ENCODE measurements around the gene SLC2A5. TPM values are rescaled to one million over a fixed set of nuclear protein-coding genes. Genes with fewer than 3 reads are reported as not detected.

SLC2A5 gene
- total and polyA plus RNA-seq, 4 donors, result 0.16 to 2.8 (median 1.5) TPM

DNA sequence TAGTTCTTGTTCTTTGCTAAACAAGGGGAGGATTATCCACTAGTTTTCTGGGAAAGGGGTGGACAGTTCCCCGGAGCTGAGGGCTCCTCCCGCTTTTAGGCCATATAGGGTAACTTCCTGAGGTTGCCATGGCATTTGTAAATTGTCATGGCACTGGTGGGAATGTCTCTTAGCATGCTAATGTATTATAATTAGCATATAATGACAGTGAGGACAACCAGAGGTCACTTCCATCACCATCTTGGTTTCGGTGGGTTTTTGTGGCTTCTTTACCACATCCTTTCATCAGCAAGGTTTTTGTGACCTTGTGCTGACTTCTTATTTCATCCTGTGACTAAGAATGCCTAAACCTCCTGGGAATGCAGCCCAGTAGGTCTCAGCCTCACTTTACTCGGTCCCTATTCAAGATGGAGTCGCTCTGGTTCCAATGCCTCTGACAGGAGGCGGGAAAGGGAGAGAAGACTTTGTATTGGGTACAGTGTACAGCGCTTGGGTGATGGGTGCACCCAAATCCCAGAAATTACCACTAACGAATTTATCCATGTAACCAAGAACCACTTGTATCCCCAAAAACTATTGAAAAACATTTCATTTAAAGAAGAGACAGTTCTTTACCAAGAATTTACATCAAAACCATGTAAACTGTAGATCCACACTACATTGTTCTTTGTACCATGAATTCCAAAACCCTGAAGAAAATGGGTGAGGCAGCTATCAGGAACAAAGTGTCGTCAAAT is 8.7 kb upstream of the SLC2A5 start:
- ATAC-seq (ENCODE audit: insufficient read depth, low FRiP score) (no peak), DNase-seq (no peak)
- TF ChIP-seq CTCF (IDR thresholded peaks at IDR 0.05; ENCODE audit: control extremely low read depth, extremely low read depth), result no peak
- 63 to 69% methylated on average over 9 of the region's 9 CpGs for WGBS, 2 donors
- Histone ChIP-seq H3K27me3 (ENCODE audit: control insufficient read depth in 3 of 3, insufficient read depth in 3 of 3, low read length in 2 of 3) (no peaks in the 10 kb centered on the region), H3K4me1 (ENCODE audit: control insufficient read depth in 5 of 5, insufficient read depth in 5 of 5, low read length in 5 of 5) (peaks cover 0 to 16% (median 11%) of the 10 kb centered on the region in 5 donors), H3K9ac (ENCODE audit: insufficient read depth in 1 of 2, low read length in 2 of 2) (no peak overlapping the region), H3K36me3 (ENCODE audit: control insufficient read depth in 4 of 4, insufficient read depth in 4 of 4, low read length in 4 of 4) (no peaks in the 10 kb centered on the region), H3K9me3 (ENCODE audit: control insufficient read depth in 4 of 4, insufficient read depth in 3 of 4, low read length in 3 of 4) (no peaks in the 10 kb centered on the region), H3K27ac (ENCODE audit: low read depth in 1 of 2, low read length in 1 of 2) (no peak overlapping the region), H3K4me3 (no peak overlapping the region)

DNA sequence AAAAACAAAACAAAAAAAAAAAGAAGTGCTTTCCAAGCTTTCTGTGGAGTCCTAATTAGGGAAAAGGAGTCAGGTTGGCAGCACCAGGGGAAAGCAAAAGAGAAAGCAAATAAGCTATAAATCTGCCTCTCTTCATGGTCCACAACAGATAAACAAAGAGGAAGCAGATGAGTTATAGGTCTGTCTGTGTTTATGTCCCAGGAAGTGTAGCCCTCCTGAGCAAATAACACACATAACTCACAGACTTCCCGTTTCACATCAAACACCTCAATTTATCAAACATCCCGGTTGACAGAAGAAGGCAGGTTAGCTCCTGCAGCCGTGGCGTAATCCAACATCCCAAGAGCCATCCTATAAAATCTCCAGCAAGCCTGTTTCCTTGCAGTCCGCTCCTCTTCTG is 5.6 kb upstream of the SLC2A5 start:
- Histone ChIP-seq H3K4me3 (no peak overlapping the region), H3K9ac (ENCODE audit: insufficient read depth in 1 of 2, low read length in 2 of 2) (no peak overlapping the region), H3K4me1 (ENCODE audit: control insufficient read depth in 5 of 5, insufficient read depth in 5 of 5, low read length in 5 of 5) (peaks cover 0 to 5% (median 0%) of the 10 kb centered on the region in 5 donors), H3K36me3 (ENCODE audit: control insufficient read depth in 4 of 4, insufficient read depth in 4 of 4, low read length in 4 of 4) (no peaks in the 10 kb centered on the region), H3K9me3 (ENCODE audit: control insufficient read depth in 4 of 4, insufficient read depth in 3 of 4, low read length in 3 of 4) (no peaks in the 10 kb centered on the region), H3K27me3 (ENCODE audit: control insufficient read depth in 3 of 3, insufficient read depth in 3 of 3, low read length in 2 of 3) (no peaks in the 10 kb centered on the region), H3K27ac (ENCODE audit: low read depth in 1 of 2, low read length in 1 of 2) (no peak overlapping the region)
- no peak for TF ChIP-seq CTCF (IDR thresholded peaks at IDR 0.05; ENCODE audit: control extremely low read depth, extremely low read depth)
- DNase-seq (no peak), ATAC-seq (ENCODE audit: insufficient read depth, low FRiP score) (no peak)
- WGBS, 2 donors, result 17 to 25% methylated on average over 5 of the region's 5 CpGs

DNA sequence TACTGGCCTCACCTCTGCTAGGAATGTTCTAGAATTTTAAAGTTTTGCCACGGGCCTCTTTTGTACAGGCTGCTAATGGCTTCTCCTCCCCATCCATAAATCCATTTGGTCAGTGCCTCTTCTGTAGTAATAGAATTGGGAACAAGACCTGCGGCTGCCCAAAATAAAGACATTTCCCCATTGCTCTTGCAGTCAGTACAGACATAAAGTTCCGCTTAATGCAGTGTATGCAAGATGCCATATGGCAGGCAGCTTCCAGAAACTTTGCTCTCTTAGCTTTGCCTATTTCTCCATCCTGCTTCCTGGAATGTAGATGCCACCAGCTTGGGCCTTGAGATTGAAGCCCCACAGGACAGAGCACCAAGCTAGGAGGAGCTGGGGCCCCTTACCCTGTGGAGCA is 3.7 kb upstream of the SLC2A5 start:
- H3K9me3 ChIP-seq (ENCODE audit: control insufficient read depth in 4 of 4, insufficient read depth in 3 of 4, low read length in 3 of 4), result no peaks in the 10 kb centered on the region
- no peak for TF ChIP-seq CTCF (IDR thresholded peaks at IDR 0.05; ENCODE audit: control extremely low read depth, extremely low read depth)
- 49 to 80% methylated on average over 3 of the region's 3 CpGs for WGBS, 2 donors
- no peak for ATAC-seq (ENCODE audit: insufficient read depth, low FRiP score)
- H3K9ac ChIP-seq (ENCODE audit: insufficient read depth in 1 of 2, low read length in 2 of 2), result no peak overlapping the region
- no peaks in the 10 kb centered on the region for H3K36me3 ChIP-seq (ENCODE audit: control insufficient read depth in 4 of 4, insufficient read depth in 4 of 4, low read length in 4 of 4)
- no peak overlapping the region for H3K27ac ChIP-seq (ENCODE audit: low read depth in 1 of 2, low read length in 1 of 2)
- H3K4me3 ChIP-seq, result no peak overlapping the region
- H3K4me1 ChIP-seq (ENCODE audit: control insufficient read depth in 5 of 5, insufficient read depth in 5 of 5, low read length in 5 of 5), result peaks cover 0 to 14% (median 4%) of the 10 kb centered on the region in 5 donors
- no peak for DNase-seq
- no peaks in the 10 kb centered on the region for H3K27me3 ChIP-seq (ENCODE audit: control insufficient read depth in 3 of 3, insufficient read depth in 3 of 3, low read length in 2 of 3)

All from lung (tissue), 12 donors.